ENCODE data around the gene SCLY. TPM values are rescaled to one million over a fixed set of nuclear protein-coding genes. Genes with fewer than 3 reads are reported as not detected.

The SCLY gene
- total and polyA plus RNA-seq, 2 donors (not counting 1 experiment from before 2014, with no cell fraction given), result 16.4 to 42.4 TPM

DNA sequence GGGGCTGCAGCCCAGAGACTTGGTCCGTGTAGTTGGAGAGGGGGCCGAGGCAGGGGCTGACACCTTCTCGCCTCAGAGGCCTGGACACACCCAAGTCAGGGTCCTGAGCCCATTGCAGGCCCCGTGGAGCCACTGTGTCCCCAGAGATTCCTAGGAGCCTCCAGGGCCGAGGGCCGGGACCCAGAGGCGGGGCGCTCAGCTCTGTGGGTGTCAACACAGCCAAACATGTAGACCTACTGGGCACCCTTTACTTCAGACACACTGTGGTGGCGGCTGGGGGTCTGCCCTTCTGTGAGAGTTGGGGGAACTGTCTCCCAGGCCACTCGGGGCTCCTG is 38.9 kb downstream of the SCLY start:
- POLR2A ChIA-PET, result interaction anchor here (1.1 kb wide), 1 partner anchor 9 kb away, joined by 3 read pairs; no protein-coding TSS in a partner anchor
- H3K4me1 ChIP-seq (ENCODE audit: control insufficient read depth in 2 of 2, insufficient read depth in 2 of 2, low read length in 2 of 2), result peaks cover 15 to 22% of the 10 kb centered on the region in 2 donors
- no peaks in the 10 kb centered on the region for H3K79me2 ChIP-seq (ENCODE audit: control insufficient read depth, insufficient read depth, low read length)
- no peak overlapping the region for H2AFZ ChIP-seq (ENCODE audit: insufficient read depth, low read depth, low read length, poor library complexity, severe bottlenecking)
- DNase-seq (no peak), ATAC-seq (ENCODE audit: low read depth) (no peak)
- Mint-ChIP-seq H3K4me1 (peaks cover 18% of the 10 kb centered on the region), H3K9me3 (ENCODE audit: insufficient read depth) (no peaks in the 10 kb centered on the region), H3K27me3 (no peaks in the 10 kb centered on the region), H3K27ac (no peak overlapping the region), H3K4me3 (no peak overlapping the region)
- no peaks in the 10 kb centered on the region for H3K27me3 ChIP-seq (replicated peaks in 1 of 4; ENCODE audit: control extremely low read depth in 1 of 4, control insufficient read depth in 3 of 4, insufficient read depth in 4 of 4, low read length in 3 of 4)
- no peak overlapping the region for H3K9ac ChIP-seq (ENCODE audit: low read length)
- CTCF ChIA-PET, result interaction anchor here (1.0 to 1.2 kb wide), 2 partner anchors 9 to 12 kb away, joined by 4 to 5 read pairs; no protein-coding TSS in a partner anchor
- no peaks in the 10 kb centered on the region for H3K9me3 ChIP-seq (ENCODE audit: control extremely low read depth in 1 of 3, control insufficient read depth in 2 of 3, insufficient read depth in 1 of 3, low read length in 2 of 3)
- no peaks in the 10 kb centered on the region for H4K20me1 ChIP-seq (ENCODE audit: control insufficient read depth, insufficient read depth, low read length, poor library complexity, severe bottlenecking)
- 77% methylated on average over 8 of the region's 10 CpGs for WGBS (ENCODE audit: insufficient coverage)
- peak overlapping the region; percentile 64 for H3K4me2 ChIP-seq (replicated peaks; ENCODE audit: low read depth, low read length, poor library complexity, severe bottlenecking)
- no peaks in the 10 kb centered on the region for H3K36me3 ChIP-seq (replicated peaks in 1 of 2; ENCODE audit: control extremely low read depth in 1 of 2, control insufficient read depth in 1 of 2, extremely low read depth in 1 of 2, insufficient read depth in 2 of 2, low read length in 1 of 2)
- no peak overlapping the region for H3K27ac ChIP-seq (ENCODE audit: low read length in 2 of 2)
- intact Hi-C loops (cut with micrococcal nuclease), result loop anchor here (2.0 kb wide), 2 partner anchors 133 to 189 kb away; partner anchors contain the start of genes PER2 and UBE2F
- H3K4me3 ChIP-seq (ENCODE audit: control extremely low read depth in 1 of 5, extremely low read depth in 1 of 5, insufficient read depth in 1 of 5, low read depth in 2 of 5, low read length in 4 of 5), result peak overlapping the region in 1 of 5 experiments; percentile 7
- TF ChIP-seq EZH2 (IDR thresholded peaks at IDR 0.05; ENCODE audit: borderline replicate concordance, insufficient read depth, low read depth, low read length, poor library complexity, severe bottlenecking), result no peak
- TF ChIP-seq, protein P1, sequence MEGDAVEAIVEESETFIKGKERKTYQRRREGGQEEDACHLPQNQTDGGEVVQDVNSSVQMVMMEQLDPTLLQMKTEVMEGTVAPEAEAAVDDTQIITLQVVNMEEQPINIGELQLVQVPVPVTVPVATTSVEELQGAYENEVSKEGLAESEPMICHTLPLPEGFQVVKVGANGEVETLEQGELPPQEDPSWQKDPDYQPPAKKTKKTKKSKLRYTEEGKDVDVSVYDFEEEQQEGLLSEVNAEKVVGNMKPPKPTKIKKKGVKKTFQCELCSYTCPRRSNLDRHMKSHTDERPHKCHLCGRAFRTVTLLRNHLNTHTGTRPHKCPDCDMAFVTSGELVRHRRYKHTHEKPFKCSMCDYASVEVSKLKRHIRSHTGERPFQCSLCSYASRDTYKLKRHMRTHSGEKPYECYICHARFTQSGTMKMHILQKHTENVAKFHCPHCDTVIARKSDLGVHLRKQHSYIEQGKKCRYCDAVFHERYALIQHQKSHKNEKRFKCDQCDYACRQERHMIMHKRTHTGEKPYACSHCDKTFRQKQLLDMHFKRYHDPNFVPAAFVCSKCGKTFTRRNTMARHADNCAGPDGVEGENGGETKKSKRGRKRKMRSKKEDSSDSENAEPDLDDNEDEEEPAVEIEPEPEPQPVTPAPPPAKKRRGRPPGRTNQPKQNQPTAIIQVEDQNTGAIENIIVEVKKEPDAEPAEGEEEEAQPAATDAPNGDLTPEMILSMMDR (IDR thresholded peaks at IDR 0.05), result no peak

DNA sequence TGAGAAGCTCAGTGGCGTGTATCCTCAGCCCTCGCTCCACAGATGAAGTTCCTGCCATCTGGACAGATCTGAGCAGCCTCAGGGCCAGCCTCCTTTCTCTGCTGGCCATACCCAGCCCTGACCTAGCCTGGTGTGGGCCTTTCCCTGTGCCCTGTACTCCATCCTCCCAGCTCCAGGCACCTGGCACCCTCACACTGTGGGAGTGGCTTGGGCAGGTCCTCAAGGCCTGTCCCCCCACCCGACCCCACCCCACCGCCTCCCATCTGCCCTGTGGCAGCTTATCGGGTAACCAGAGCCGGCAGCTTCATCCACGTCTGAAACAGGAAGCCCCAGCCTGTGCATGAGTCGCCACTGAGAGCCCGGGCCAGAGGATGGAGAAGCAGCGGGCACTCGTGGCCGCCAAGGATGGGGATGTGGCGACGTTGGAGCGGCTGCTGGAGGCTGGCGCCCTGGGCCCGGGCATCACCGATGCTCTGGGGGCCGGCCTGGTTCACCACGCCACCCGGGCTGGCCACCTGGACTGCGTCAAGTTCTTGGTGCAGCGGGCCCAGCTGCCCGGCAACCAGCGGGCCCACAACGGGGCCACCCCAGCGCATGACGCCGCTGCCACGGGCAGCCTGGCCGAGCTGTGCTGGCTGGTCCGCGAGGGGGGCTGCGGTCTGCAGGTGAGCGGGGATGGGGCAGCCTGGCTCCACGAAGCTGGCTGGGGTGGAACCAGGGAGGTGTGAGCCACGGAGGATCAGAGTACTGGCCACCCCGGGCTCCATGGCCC is 39.4 kb downstream of the SCLY start, which contains the start of gene ESPNL:
Gene ESPNL (plus strand): TSS at position 292 of the 772 bp plus-strand sequence. CDS start 80 bp downstream, at position 372.
- no peaks in the 10 kb centered on the region for H3K27me3 Mint-ChIP-seq
- Histone ChIP-seq H3K79me2 (ENCODE audit: control insufficient read depth, insufficient read depth, low read length) (no peaks in the 10 kb centered on the region), H3K9ac (ENCODE audit: low read length) (peak within 1 kb of the TSS; percentile 31), H3K4me3 (ENCODE audit: control extremely low read depth in 1 of 5, extremely low read depth in 1 of 5, insufficient read depth in 1 of 5, low read depth in 2 of 5, low read length in 4 of 5) (peak within 1 kb of the TSS in 1 of 5 experiments; percentile 7), H2AFZ (ENCODE audit: insufficient read depth, low read depth, low read length, poor library complexity, severe bottlenecking) (peak within 1 kb of the TSS; percentile 34), H3K9me3 (ENCODE audit: control extremely low read depth in 1 of 3, control insufficient read depth in 2 of 3, insufficient read depth in 1 of 3, low read length in 2 of 3) (no peaks in the 10 kb centered on the region), H4K20me1 (ENCODE audit: control insufficient read depth, insufficient read depth, low read length, poor library complexity, severe bottlenecking) (no peaks in the 10 kb centered on the region), H3K4me1 (ENCODE audit: control insufficient read depth in 2 of 2, insufficient read depth in 2 of 2, low read length in 2 of 2) (peaks cover 15 to 22% of the 10 kb centered on the region in 2 donors), H3K36me3 (replicated peaks in 1 of 2; ENCODE audit: control extremely low read depth in 1 of 2, control insufficient read depth in 1 of 2, extremely low read depth in 1 of 2, insufficient read depth in 2 of 2, low read length in 1 of 2) (no peaks in the 10 kb centered on the region), H3K27ac (ENCODE audit: low read length in 2 of 2) (no peak within 1 kb of the TSS), H3K4me2 (replicated peaks; ENCODE audit: low read depth, low read length, poor library complexity, severe bottlenecking) (peak within 1 kb of the TSS; percentile 64), H3K27me3 (replicated peaks in 1 of 4; ENCODE audit: control extremely low read depth in 1 of 4, control insufficient read depth in 3 of 4, insufficient read depth in 4 of 4, low read length in 3 of 4) (no peaks in the 10 kb centered on the region)
- DNase-seq (no peak), ATAC-seq (ENCODE audit: low read depth) (no peak)
- H3K27ac Mint-ChIP-seq, result peak within 1 kb of the TSS; percentile 88
- no peaks in the 10 kb centered on the region for H3K9me3 Mint-ChIP-seq (ENCODE audit: insufficient read depth)
- H3K4me3 Mint-ChIP-seq, result peak within 1 kb of the TSS; percentile 84
- no peak for TF ChIP-seq EZH2 (IDR thresholded peaks at IDR 0.05; ENCODE audit: borderline replicate concordance, insufficient read depth, low read depth, low read length, poor library complexity, severe bottlenecking)
- TF ChIP-seq, protein P1 (IDR thresholded peaks at IDR 0.05), result no peak
- peaks cover 18% of the 10 kb centered on the region for H3K4me1 Mint-ChIP-seq
- intact Hi-C loops (cut with micrococcal nuclease), result no loop called here
- POLR2A ChIA-PET, result interaction anchor here (0.6 to 1.1 kb wide), 2 partner anchors 8 to 209 kb away, joined by 3 read pairs; no protein-coding TSS in a partner anchor
- 85% methylated on average over 33 of the region's 38 CpGs for WGBS (ENCODE audit: insufficient coverage)
- CTCF ChIA-PET, result interaction anchor here (0.6 to 1.2 kb wide), 3 partner anchors 9 to 625 kb away, joined by 3 to 5 read pairs (median 4); no protein-coding TSS in a partner anchor
